Central memory CD8-positive, alpha-beta T cell (primary cell): ENCODE measurements around the gene DAGLA.
"Not testable (repeated sequence)": the region's sequence is repeated elsewhere in the genome, so short reads cannot be mapped to it uniquely, and the experiment has no call there.

Source experiments
- ATAC-seq: fragments of 150-1000 bp; cut with Tn5 transposase; replicated peaks from 2 replicates; pipeline ENCODE4 v1.10.0; 2022; ENCODE audit warnings: mild to moderate bottlenecking, moderate FRiP score, moderate number of reproducible peaks; ENCODE audit not compliant: poor library complexity, severe bottlenecking; ENCODE audit errors: extremely low read depth
- DNase-seq, 2 donors: peaks; one replicate each; pipeline ENCODE4 v3.0.0; 2021; ENCODE audit warnings: low spot score in 2 of 2
- H3K27ac Mint-ChIP-seq: one replicate; pipeline ENCODE4 v1.8.0; 2022; ENCODE audit warnings: low read depth, mild to moderate bottlenecking, moderate library complexity, mixed read lengths
- H3K27me3 Mint-ChIP-seq: one replicate; pipeline ENCODE4 v1.8.0; 2022; ENCODE audit warnings: mixed read lengths
- H3K36me3 Mint-ChIP-seq: one replicate; pipeline ENCODE4 v1.8.0; 2022; ENCODE audit warnings: mild to moderate bottlenecking, moderate library complexity, mixed read lengths; ENCODE audit not compliant: insufficient read depth
- H3K4me1 Mint-ChIP-seq: one replicate; pipeline ENCODE4 v1.8.0; 2022; ENCODE audit warnings: mixed read lengths
- H3K4me3 Mint-ChIP-seq: one replicate; pipeline ENCODE4 v1.8.0; 2022; ENCODE audit warnings: mild to moderate bottlenecking, moderate library complexity, mixed read lengths
- H3K9me3 Mint-ChIP-seq: one replicate; pipeline ENCODE4 v1.8.0; 2022; ENCODE audit warnings: mixed read lengths

Gene DAGLA

DNA sequence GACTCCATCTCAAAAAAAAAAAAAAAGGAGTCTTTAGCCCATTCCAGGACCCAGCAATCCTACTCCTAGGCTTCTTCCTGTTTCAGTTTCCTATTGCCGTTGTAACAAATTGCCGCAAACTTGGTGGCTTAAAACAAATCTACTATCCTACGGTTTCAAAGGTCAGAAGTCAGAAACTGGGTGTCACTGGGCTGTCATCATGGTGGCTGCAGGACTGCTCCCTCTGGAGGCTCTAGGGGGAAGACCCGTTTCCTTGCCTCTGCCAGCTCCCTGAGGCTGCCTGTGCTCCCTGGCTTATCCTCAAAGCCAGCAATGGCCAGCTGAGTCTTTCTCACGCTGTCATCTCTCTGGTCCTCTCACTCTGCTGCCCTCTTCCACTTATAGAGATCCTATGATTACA, 8.7 kb upstream of the DAGLA start:
- ATAC-seq (no peak), DNase-seq (no peak)
- Mint-ChIP-seq H3K27ac (no peak overlapping the region), H3K9me3 (no peaks in the 10 kb centered on the region), H3K36me3 (no peaks in the 10 kb centered on the region), H3K4me1 (no peaks in the 10 kb centered on the region), H3K27me3 (peaks cover 54% of the 10 kb centered on the region), H3K4me3 (no peak overlapping the region)

DNA sequence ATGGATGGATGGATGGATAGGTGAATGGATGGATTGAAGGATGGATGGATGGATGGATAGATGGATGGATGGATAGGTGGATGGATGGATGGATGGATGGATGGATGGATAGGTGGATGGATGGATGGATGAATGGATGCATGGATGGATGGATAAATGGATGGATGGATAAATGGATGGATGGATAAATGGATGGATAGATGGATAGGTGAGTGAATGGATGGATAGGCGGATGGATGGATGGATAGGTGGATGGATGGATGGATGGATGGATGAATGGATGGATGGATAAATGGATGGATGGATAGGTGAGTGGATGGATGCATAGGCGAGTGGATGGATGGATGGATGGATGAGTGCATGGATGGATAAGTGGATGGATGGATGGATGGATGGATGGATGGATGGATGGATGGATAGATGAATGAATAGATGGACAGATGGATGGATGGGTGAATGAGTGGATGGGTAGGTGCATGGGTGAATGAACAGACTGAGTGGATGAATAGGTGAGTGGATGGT, 6.2 kb upstream of the DAGLA start:
- H3K36me3 Mint-ChIP-seq, ATAC-seq, H3K4me3 Mint-ChIP-seq, H3K9me3 Mint-ChIP-seq, H3K4me1 Mint-ChIP-seq, H3K27ac Mint-ChIP-seq, DNase-seq: not testable (repeated sequence)
- peaks cover 66% of the 10 kb centered on the region for H3K27me3 Mint-ChIP-seq

DNA sequence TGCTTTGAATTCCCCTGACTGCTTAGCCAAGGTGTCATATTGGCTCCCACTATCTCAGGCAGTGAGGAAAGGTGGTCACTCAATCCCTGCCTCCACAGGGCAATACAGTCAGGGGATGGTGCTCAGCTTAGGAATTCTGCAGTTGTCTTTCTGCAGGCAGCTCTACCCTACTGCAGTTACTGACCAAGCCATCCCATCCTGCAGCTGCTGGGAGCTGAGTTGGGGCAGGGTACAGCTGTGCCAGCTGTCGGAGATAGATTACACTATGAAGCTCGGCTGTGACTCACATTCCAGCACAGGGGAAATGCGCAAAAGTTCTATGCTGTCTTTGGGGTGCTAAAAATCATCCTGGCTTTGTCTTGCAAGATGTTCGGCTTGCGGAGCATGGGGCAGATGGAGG, 4.4 kb upstream of the DAGLA start:
- DNase-seq: no peak
- Mint-ChIP-seq H3K9me3 (no peaks in the 10 kb centered on the region), H3K4me1 (no peaks in the 10 kb centered on the region), H3K36me3 (no peaks in the 10 kb centered on the region), H3K27me3 (peaks cover 53% of the 10 kb centered on the region), H3K4me3 (no peak overlapping the region), H3K27ac (no peak overlapping the region)
- ATAC-seq: no peak

DNA sequence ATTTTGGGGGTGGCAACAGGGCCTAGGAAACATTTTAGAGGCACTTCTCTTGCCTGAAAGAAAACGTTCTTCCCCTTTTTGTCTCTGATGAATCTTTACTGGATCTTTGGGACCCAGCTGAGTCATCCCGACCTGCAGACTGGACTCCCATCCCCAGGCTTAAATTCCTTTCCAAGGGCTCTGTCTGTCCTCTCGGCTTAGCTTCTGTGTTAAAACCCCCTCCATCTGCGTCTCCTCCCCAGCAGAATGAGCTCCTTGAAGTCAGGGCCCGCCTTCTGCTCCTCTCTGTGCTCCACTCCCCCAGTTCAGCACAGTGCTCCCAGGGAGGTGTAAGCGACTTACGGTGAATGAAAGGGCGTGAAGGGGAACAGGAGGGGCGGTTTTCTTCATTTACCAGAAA, 895 bp upstream of the DAGLA start:
- no peaks in the 10 kb centered on the region for H3K36me3 Mint-ChIP-seq
- ATAC-seq (no peak), DNase-seq (no peak)
- H3K27me3 Mint-ChIP-seq: peaks cover 39% of the 10 kb centered on the region
- no peak overlapping the region for H3K27ac Mint-ChIP-seq
- H3K4me1 Mint-ChIP-seq: no peaks in the 10 kb centered on the region
- peak overlapping the region; percentile 53 for H3K4me3 Mint-ChIP-seq
- H3K9me3 Mint-ChIP-seq: no peaks in the 10 kb centered on the region

DNA sequence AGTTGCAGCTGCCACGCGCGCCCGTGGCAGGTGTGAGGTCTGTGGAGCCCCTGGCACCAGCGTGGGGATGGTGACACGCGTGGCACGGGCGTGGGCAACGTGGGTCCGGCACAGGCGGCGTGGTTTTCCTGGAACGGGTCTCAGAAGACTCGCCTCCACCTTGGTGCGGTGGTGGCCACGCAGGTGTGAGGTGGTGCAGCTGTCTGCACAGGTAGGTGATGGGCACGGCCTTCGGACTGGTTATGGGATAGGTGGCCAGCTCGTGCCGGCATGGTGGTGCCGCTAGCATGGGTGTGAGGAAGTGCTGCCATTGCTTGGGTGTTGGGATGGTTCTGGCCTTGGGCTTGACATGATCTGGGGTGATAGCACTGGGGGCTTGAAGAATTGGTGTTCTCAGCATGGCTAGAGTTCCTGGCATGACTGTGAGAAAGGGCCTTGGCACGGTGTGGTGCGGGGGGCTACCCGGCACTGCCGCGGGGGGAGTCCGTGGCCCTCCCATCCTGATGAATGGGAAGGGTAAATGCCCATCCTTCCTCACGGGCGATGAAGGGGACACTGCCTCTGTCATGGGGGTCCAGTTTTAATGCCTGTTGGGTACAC, 531 bp downstream of the DAGLA start:
- Mint-ChIP-seq H3K27me3 (peaks cover 27% of the 10 kb centered on the region), H3K9me3 (no peaks in the 10 kb centered on the region), H3K4me3 (peak overlapping the region; percentile 53), H3K4me1 (no peaks in the 10 kb centered on the region), H3K27ac (no peak overlapping the region), H3K36me3 (no peaks in the 10 kb centered on the region)
- ATAC-seq (no peak), DNase-seq (no peak)

DNA sequence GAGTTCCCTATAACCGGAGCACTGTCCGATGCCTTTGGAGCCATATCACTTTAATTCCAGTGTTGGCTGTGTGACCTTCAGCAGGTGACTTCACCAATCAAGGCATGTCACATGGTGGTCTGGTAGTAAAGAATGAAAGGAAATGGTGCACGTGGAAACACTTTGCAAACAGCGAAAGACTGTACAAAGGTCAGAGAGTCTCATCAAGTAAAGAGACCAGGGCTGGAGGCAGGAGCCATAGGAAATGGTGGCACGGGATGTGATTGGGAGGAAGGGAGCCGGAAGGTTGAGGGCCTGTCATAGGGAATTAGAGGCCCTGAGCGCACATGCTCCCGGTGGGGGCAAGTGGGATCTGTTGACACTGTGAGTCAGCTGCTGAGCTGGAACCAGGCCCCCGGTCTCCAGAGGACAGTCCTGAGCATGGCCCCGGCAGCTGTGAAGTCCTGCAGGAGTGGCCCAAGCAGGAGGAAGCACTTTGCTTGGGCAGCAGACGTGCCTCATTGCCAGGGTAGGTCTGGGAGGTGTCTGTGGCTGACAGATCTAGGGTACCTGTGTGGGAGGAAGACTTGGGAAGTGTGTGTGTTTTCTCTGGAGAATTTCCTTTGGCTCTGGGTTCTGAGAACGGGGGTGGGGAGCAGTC, 2.0 kb downstream of the DAGLA start:
- no peaks in the 10 kb centered on the region for H3K4me1 Mint-ChIP-seq
- no peaks in the 10 kb centered on the region for H3K9me3 Mint-ChIP-seq
- ATAC-seq: no peak
- no peaks in the 10 kb centered on the region for H3K36me3 Mint-ChIP-seq
- H3K27me3 Mint-ChIP-seq: peaks cover 12% of the 10 kb centered on the region
- no peak for DNase-seq
- H3K27ac Mint-ChIP-seq: no peak overlapping the region
- no peak overlapping the region for H3K4me3 Mint-ChIP-seq

DNA sequence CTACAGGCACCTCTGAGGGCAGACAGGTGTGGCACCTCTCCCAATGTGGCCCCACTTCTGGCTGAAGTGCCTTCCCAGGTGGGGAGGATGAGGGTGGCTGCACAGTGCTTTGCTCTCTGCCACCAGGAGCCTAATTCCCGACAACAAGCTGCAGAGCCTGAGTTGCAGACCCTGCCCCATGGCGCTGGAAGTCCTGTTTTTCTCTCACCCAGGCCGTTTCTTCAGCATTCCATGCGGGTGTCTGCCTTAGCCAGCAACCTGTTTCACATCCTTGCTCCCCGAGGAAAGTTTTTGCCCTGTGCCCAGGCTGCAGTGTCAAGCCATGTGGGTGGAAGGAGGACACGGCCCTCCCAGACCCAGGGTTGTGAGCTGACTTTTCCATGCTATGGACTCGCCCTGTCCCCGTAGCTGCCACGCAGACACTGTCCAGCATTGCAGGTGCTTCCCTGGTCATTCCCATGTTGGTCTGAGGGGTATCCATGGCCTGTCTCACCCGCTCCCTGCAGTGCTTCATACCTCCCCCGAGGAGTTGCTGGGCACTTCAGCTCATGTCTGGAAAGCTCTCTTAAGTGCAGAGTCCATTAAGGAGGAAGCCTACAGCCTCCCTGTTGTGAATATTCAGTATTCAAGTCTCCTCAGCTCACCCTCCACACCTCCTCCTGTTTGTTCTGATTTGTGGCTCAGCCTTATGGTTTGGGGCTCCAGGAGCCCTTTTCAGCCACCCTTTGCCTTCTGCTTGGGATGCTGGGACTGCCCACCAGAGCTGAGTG, 2.9 kb downstream of the DAGLA start:
- H3K36me3 Mint-ChIP-seq: no peaks in the 10 kb centered on the region
- ATAC-seq: no peak
- H3K4me3 Mint-ChIP-seq: no peak overlapping the region
- H3K27ac Mint-ChIP-seq: no peak overlapping the region
- peaks cover 12% of the 10 kb centered on the region for H3K27me3 Mint-ChIP-seq
- H3K9me3 Mint-ChIP-seq: no peaks in the 10 kb centered on the region
- DNase-seq: no peak
- H3K4me1 Mint-ChIP-seq: no peaks in the 10 kb centered on the region

DNA sequence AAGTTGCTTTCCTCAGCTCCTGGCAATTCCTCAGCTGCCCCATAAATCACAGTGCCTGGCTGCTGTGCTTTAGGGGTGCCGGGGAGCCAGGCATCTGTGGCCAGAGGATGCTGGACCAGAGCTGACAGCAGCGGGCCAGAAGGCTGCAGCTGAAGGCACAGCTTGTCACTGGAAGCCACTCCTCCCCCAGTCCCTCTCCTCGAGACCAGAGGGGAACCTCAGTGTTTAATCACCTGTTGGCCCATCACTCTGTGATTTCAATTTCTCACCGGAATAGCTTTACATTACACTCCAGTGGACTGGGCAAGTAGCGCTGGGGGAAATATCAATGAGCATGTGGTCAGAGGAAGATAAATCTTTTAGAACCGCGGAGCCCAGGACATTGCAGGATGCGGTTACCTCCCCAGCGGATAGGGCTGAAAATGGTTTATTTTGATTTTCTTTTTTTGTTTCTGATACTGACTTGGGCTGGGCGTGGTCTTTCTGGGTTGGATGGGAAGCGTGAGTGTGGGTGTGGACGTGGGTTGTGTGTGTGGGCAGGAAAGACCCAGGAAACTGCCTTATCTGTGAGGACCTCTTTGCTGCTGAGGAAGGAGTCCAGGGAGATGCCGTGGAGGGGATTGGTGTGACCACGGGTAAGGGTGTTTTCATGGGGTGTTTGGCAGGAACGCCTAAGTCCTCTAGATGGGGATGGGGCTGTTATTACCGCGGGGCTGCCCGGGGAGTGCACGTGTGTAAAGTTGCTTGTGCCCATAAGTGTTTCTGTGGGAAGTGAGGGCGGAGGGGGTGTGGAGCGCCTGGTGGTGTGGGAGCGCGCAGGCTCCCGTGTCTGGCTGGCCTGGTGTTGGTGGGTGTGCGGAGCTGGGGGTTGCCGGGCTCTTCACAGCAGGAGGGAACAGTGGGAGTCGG, 4.0 kb downstream of the DAGLA start:
- H3K27me3 Mint-ChIP-seq: peaks cover 3% of the 10 kb centered on the region
- ATAC-seq: peak; percentile 47
- peak in 1 of 2 donors; percentile 16 for DNase-seq
- no peak overlapping the region for H3K4me3 Mint-ChIP-seq
- no peaks in the 10 kb centered on the region for H3K36me3 Mint-ChIP-seq
- H3K4me1 Mint-ChIP-seq: no peaks in the 10 kb centered on the region
- no peaks in the 10 kb centered on the region for H3K9me3 Mint-ChIP-seq
- no peak overlapping the region for H3K27ac Mint-ChIP-seq

DNA sequence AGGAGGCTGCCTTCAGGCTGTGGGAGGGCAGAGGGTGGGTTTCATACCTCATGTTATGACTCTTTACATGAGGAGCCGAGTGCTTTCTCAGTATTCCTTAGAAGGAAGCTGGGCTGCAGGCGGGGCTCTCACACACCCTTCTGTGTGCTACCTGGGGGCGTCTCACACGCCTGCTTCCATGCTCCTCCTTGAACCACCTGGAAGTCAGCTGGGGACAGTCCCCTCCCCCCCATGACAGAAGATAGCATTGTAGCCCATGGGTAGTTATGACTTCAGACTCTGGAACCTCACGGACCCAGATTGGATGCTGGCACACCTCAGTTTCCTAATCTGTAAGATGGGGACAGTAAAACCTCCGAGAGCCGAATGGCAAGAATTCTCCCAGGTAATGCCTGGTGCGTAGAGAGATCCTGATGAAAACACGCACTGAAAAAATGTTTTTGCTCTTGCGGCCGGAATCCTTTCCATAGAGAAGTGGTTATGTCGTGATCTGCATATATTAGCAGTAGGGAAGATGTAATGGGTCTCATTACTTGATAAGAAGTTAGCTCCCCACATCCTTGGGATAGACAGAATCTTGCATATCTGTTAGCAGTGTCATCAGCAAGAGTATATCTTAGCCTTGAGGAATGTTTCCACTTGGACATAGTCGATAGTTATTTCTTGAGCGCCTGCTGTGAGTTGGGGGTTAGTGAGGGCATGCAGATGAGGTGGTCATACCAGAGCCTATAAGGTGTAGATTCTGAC, 4.9 kb downstream of the DAGLA start:
- H3K9me3 Mint-ChIP-seq: no peaks in the 10 kb centered on the region
- DNase-seq: no peak
- no peak overlapping the region for H3K4me3 Mint-ChIP-seq
- ATAC-seq: no peak
- H3K4me1 Mint-ChIP-seq: no peaks in the 10 kb centered on the region
- H3K36me3 Mint-ChIP-seq: no peaks in the 10 kb centered on the region
- no peaks in the 10 kb centered on the region for H3K27me3 Mint-ChIP-seq
- H3K27ac Mint-ChIP-seq: no peak overlapping the region

DNA sequence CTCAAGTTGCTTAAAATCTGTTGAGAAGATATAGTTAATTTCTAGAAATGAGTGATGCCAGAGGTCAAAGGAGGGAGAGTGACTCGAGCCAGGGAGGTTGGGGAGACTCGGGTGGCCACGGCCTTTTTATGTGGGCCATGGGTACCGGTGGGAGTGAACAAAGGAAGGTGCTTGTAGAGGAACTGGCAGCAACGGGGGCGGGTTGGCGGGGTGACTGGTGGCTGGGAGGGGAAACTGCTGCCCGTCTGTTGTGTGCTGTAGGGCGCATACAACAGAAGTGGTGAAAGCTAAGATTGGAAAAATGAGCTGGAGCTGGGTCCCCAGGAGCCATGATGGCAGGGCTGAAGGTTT, 5.4 kb downstream of the DAGLA start:
- no peaks in the 10 kb centered on the region for H3K4me1 Mint-ChIP-seq
- H3K27ac Mint-ChIP-seq: no peak overlapping the region
- H3K27me3 Mint-ChIP-seq: no peaks in the 10 kb centered on the region
- DNase-seq (no peak), ATAC-seq (no peak)
- H3K4me3 Mint-ChIP-seq: no peak overlapping the region
- no peaks in the 10 kb centered on the region for H3K9me3 Mint-ChIP-seq
- no peaks in the 10 kb centered on the region for H3K36me3 Mint-ChIP-seq

DNA sequence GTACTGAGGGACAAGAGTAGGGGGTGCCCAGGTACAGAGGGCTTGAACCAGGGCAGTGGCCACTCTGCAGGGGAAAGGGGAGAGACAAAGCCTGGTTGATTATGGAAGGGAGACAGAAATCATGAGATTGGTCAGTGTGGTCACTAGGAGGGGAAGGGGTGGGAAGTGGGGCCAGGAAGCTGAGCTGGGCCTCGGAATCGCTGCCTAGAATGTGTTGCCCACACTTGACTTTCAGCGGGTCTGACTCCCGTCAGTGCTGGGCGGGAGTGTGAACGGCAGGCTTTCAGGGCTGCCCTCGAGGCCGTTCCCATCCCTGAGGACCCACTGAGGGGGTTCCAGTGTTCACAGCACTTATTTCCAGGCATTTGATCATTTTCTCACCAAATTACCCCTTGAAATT, 5.9 kb downstream of the DAGLA start:
- no peak for ATAC-seq
- Mint-ChIP-seq H3K27me3 (no peaks in the 10 kb centered on the region), H3K4me3 (no peak overlapping the region), H3K27ac (no peak overlapping the region), H3K9me3 (no peaks in the 10 kb centered on the region), H3K36me3 (no peaks in the 10 kb centered on the region), H3K4me1 (no peaks in the 10 kb centered on the region)
- DNase-seq: no peak

DNA sequence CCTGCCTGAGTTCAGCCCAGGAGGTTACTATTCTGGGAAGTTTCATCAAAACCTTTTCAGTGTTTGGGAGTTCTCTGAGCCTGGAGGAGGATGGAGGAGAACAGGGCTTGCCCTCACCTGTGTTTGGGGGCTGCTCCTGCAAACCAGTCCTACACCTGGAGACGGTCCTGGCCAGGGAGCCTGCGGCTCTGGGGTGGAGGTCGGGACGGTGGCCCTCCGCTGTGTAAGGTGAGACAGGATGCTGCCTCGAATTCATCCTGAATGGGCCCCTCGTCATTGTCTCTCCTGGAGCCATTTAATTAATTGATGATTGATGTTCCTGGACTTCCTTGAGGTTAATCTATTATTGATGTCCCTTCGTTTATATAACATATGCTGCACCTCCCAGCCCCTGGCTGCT, 6.3 kb downstream of the DAGLA start:
- no peaks in the 10 kb centered on the region for H3K36me3 Mint-ChIP-seq
- DNase-seq: no peak
- H3K9me3 Mint-ChIP-seq: no peaks in the 10 kb centered on the region
- H3K27me3 Mint-ChIP-seq: no peaks in the 10 kb centered on the region
- H3K4me3 Mint-ChIP-seq: no peak overlapping the region
- no peak for ATAC-seq
- H3K4me1 Mint-ChIP-seq: no peaks in the 10 kb centered on the region
- no peak overlapping the region for H3K27ac Mint-ChIP-seq
